ENCODE measurements around the gene FCF1.

Gene FCF1

GRCh38 chr14:74771399-74771798 lies 58.5 kb downstream of the FCF1 start:
- no peak for DNase-seq

- DNase-seq: no peak
Measured at GRCh38 chr14:74784634-74785033, 71.7 kb downstream of the FCF1 start.

- no peak for DNase-seq
Measured at GRCh38 chr14:74785056-74785613, 72.2 kb downstream of the FCF1 start.

- DNase-seq: no peak
Measured at GRCh38 chr14:74786796-74787315, 73.9 kb downstream of the FCF1 start.
